K562 (cell line): Measurements from ENCODE around the gene DDIT3. TPM values are rescaled to one million over a fixed set of nuclear protein-coding genes. Genes with fewer than 3 reads are reported as not detected.
A peak's percentile ranks its signal among the peaks of the same experiment; 100 is the strongest.

Experiments
- CAMTA2 ChIP-seq: fragments of 250-450 bp; sonication (Bioruptor Pico); conservative IDR thresholded peaks from 2 replicates; pipeline ENCODE4 v1.5.1; 2022
- EHMT2 ChIP-seq: fragments of 450-650 bp; IDR thresholded peaks from 2 replicates; pipeline ENCODE4 v1.6.1; 2018; ENCODE audit warnings: antibody characterized with exemption
- ETV6 ChIP-seq, 3 experiments: fragments of 150-350 bp in 1 of 3; sonication (generic) in 1 of 3; formaldehyde crosslinking in 1 of 3; IDR thresholded peaks; 2 replicates each; pipeline versions ENCODE4 v1.6.1 to v1.8.0; 2014 to 2022; ENCODE audit warnings: borderline replicate concordance in 2 of 3, low read depth in 2 of 3, antibody characterized with exemption in 1 of 3, low read length in 1 of 3, mild to moderate bottlenecking in 1 of 3, missing genetic modification reagents in 1 of 3
- FOS ChIP-seq: IDR thresholded peaks from 3 replicates; pipeline ENCODE4 v1.6.1; 2011; ENCODE audit not compliant: insufficient read length; ENCODE audit errors: extremely low read depth
- HMGN3 ChIP-seq: IDR thresholded peaks from 2 replicates; pipeline ENCODE4 v1.6.1; 2011; ENCODE audit warnings: borderline replicate concordance, low read depth, mild to moderate bottlenecking, mixed read lengths, low read length; ENCODE audit not compliant: insufficient read length; ENCODE audit errors: extremely low read depth
- JUND ChIP-seq, 2 experiments: IDR thresholded peaks; 2 replicates in 1 of 2; 3 replicates in 1 of 2; pipeline ENCODE4 v1.6.1; 2011; ENCODE audit warnings: borderline replicate concordance in 2 of 2, low read depth in 2 of 2, low read length in 2 of 2, improper control_type of control experiment in 1 of 2, missing biosample characterization in 1 of 2, missing genetic modification characterization in 1 of 2, missing genetic modification reagents in 1 of 2
- KLF16 ChIP-seq: IDR thresholded peaks from 2 replicates; pipeline ENCODE4 v1.6.1; 2016; ENCODE audit warnings: antibody characterized with exemption
- LEF1 ChIP-seq: fragments of 450-650 bp; IDR thresholded peaks from 2 replicates; pipeline ENCODE4 v1.6.1; 2016; ENCODE audit warnings: mild to moderate bottlenecking
- MAFF ChIP-seq: IDR thresholded peaks from 2 replicates; pipeline ENCODE4 v1.6.1; 2012; ENCODE audit warnings: low read length, improper control_type of control experiment
- NFXL1 ChIP-seq: fragments of 450-650 bp; formaldehyde crosslinking; IDR thresholded peaks from 2 replicates; pipeline ENCODE4 v1.4.0; 2021; ENCODE audit warnings: mild to moderate bottlenecking
- NRF1 ChIP-seq, 2 experiments: fragments of 450-650 bp; IDR thresholded peaks in 1 of 2; conservative IDR thresholded peaks in 1 of 2; 2 replicates each; pipeline ENCODE4 v1.6.1; 2014; ENCODE audit warnings: mild to moderate bottlenecking in 2 of 2
- PCBP1 ChIP-seq: fragments of 200-400 bp; formaldehyde crosslinking; IDR thresholded peaks from 2 replicates; pipeline ENCODE4 v1.6.1; 2018; ENCODE audit warnings: mild to moderate bottlenecking, low read depth, low read length; ENCODE audit not compliant: poor library complexity, severe bottlenecking
- POLR2A ChIP-seq: fragments of 450-650 bp; conservative IDR thresholded peaks from 2 replicates; pipeline ENCODE4 v1.6.1; 2016
- POLR2B ChIP-seq: fragments of 450-650 bp; IDR thresholded peaks from 2 replicates; pipeline ENCODE4 v1.6.1; 2018; ENCODE audit warnings: low read depth; ENCODE audit not compliant: partially characterized antibody
- PPARD ChIP-seq: fragments of 250-450 bp; sonication (Bioruptor Pico); IDR thresholded peaks from 2 replicates; pipeline ENCODE4 v1.8.0; 2022; ENCODE audit warnings: inconsistent platforms, mild to moderate bottlenecking, moderate library complexity
- RBM25 ChIP-seq: fragments of 200-400 bp; formaldehyde crosslinking; IDR thresholded peaks from 2 replicates; pipeline ENCODE4 v1.6.1; 2018; ENCODE audit warnings: low read length, low read depth, moderate library complexity; ENCODE audit not compliant: severe bottlenecking
- RBM34 ChIP-seq: fragments of 200-400 bp; formaldehyde crosslinking; IDR thresholded peaks from 2 replicates; pipeline ENCODE4 v1.6.1; 2018; ENCODE audit warnings: low read length, borderline replicate concordance; ENCODE audit not compliant: insufficient read depth
- SMARCE1 ChIP-seq: fragments of 450-650 bp; IDR thresholded peaks from 2 replicates; pipeline ENCODE4 v1.7.1; 2016; ENCODE audit warnings: mild to moderate bottlenecking
- SP1 ChIP-seq: sonication (generic); formaldehyde crosslinking; IDR thresholded peaks from 2 replicates; pipeline ENCODE4 v1.8.1; 2022; ENCODE audit warnings: mild to moderate bottlenecking, missing genetic modification reagents
- STAG1 ChIP-seq: sonication (generic); formaldehyde crosslinking; IDR thresholded peaks from 2 replicates; pipeline ENCODE4 v1.5.0; 2020; ENCODE audit warnings: missing genetic modification reagents, borderline replicate concordance
- TFE3 ChIP-seq: fragments of 450-650 bp; formaldehyde crosslinking; IDR thresholded peaks from 2 replicates; pipeline ENCODE4 v1.4.0; 2020; ENCODE audit warnings: mild to moderate bottlenecking, mixed read lengths
- USF1 ChIP-seq: sonication (generic); formaldehyde crosslinking; IDR thresholded peaks from 2 replicates; pipeline ENCODE4 v1.9.0; 2022; ENCODE audit warnings: mild to moderate bottlenecking, missing genetic modification reagents
- YBX1 ChIP-seq: fragments of 450-650 bp; IDR thresholded peaks from 2 replicates; pipeline ENCODE4 v1.7.1; 2016; ENCODE audit warnings: mild to moderate bottlenecking
- ZKSCAN3 ChIP-seq: fragments of 250-450 bp; sonication (Bioruptor Pico); IDR thresholded peaks from 2 replicates; pipeline ENCODE4 v1.4.0; 2020
- ZNF280A ChIP-seq: fragments of 450-650 bp; IDR thresholded peaks from 2 replicates; pipeline ENCODE4 v1.6.1; 2018; ENCODE audit warnings: mild to moderate bottlenecking, low read depth; ENCODE audit not compliant: partially characterized antibody
- ZNF436 ChIP-seq: fragments of 250-450, 450-650 bp; sonication (Bioruptor Pico); formaldehyde crosslinking; IDR thresholded peaks from 2 replicates; pipeline ENCODE4 v1.7.0; 2020; ENCODE audit warnings: mild to moderate bottlenecking
- ZNF668 ChIP-seq: fragments of 250-450 bp; sonication (Bioruptor Pico); IDR thresholded peaks from 2 replicates; pipeline ENCODE4 v1.8.0; 2022; ENCODE audit warnings: mild to moderate bottlenecking, inconsistent platforms
- polyA plus RNA-seq, 8 experiments: library from polyadenylated mRNA; depleted of rRNA in 4 of 8; stranded (reverse) in 5 of 8; unstranded in 3 of 8; fragments of >200 nt; fragmentation: Nextera tagmentation in 2 of 8; fragmentation: Illumina TruSeq in 1 of 8; extraction: Ambion mirVana in 2 of 8; extraction: Trizol in 1 of 8; gene quantifications; 2 replicates each; pipeline versions ENCODE4 v1.2.1 to v1.2.3, GENCODE V29; 2011 to 2014; ENCODE audit warnings: inconsistent platforms in 1 of 8, missing spikeins in 1 of 8
- total RNA-seq, 7 experiments: library from RNA; depleted of rRNA in 6 of 7; stranded (reverse); fragments of >200 nt in 6 of 7; fragmentation: Illumina TruSeq in 2 of 7; extraction: Trizol in 2 of 7; gene quantifications; 2 replicates each; pipeline versions ENCODE4 v1.2.1 to v1.2.3, GENCODE V29; 2011 to 2021; ENCODE audit warnings: low replicate concordance in 1 of 7

Gene DDIT3
- total and polyA plus RNA-seq, 9 of the 15 experiments (the other 6 are each of a cell fraction or from before 2014, with no cell fraction given) = 59.1 to 272 (median 89.9) TPM

- TF ChIP-seq HMGN3 (no peak), EHMT2 (no peak), FOS (no peak), NFXL1 (no peak), RBM25 (no peak), USF1 (CRISPR knock-in tag) (no peak), ZNF436 (CRISPR knock-in tag) (no peak), SMARCE1 (peak; percentile 92), ZNF668 (no peak), RBM34 (no peak), PCBP1 (no peak), ZNF280A (no peak), MAFF (no peak), POLR2B (no peak), NRF1 (conservative IDR thresholded peaks at IDR 0.05 in 1 of 2, IDR thresholded peaks at IDR 0.05 in 1 of 2) (peak; percentile 70 to 76), LEF1 (peak; percentile 92), YBX1 (no peak), KLF16 (peak; percentile 83), CAMTA2 (CRISPR knock-in tag) (no peak), STAG1 (no peak), ETV6 (IDR thresholded peaks at IDR 0.05; ENCODE audit: borderline replicate concordance in 1 of 2, low read depth in 2 of 2, low read length in 1 of 2) (0 out of 4 replicates have a peak, but pooled peaks of 1 of the 2 experiments have one; percentile 53), ETV6 (CRISPR knock-in tag; IDR thresholded peaks at IDR 0.05; ENCODE audit: borderline replicate concordance) (no peak), PPARD (CRISPR knock-in tag) (no peak), POLR2A (no peak), JUND (IDR thresholded peaks at IDR 0.05; ENCODE audit: borderline replicate concordance, low read depth, low read length) (peak; percentile 57), JUND (tag; IDR thresholded peaks at IDR 0.05; ENCODE audit: borderline replicate concordance, low read depth, low read length) (peak; percentile 48; the same call in 2 of the 3 replicates), ZKSCAN3 (no peak), TFE3 (no peak), SP1 (CRISPR knock-in tag) (no peak)
These were observed 18.9 kb upstream of the DDIT3 start (continued) for GRCh38 chr12:57539134-57539768.
